NCI-H1048 (cell line): ENCODE data around the gene COPS6.
A peak's percentile ranks its signal among the peaks of the same experiment; 100 is the strongest.

Experiments
- DNase-seq: peaks from one replicate; lab custom pipeline; 2025; lab: John Stamatoyannopoulos, UW

The COPS6 gene

GRCh38 chr7:100102950-100103840 is 14.4 kb downstream of the COPS6 start:
- no peak for DNase-seq

GRCh38 chr7:100105534-100105933 is 16.8 kb downstream of the COPS6 start:
- no peak for DNase-seq

- no peak for DNase-seq
These were observed 17.9 kb downstream of the COPS6 start for GRCh38 chr7:100106633-100107032.

- no peak for DNase-seq
These were observed 18.5 kb downstream of the COPS6 start for GRCh38 chr7:100107125-100107737.

- DNase-seq: no peak
These were observed 19.1 kb downstream of the COPS6 start for GRCh38 chr7:100107890-100108289.

GRCh38 chr7:100109521-100110163 is 20.9 kb downstream of the COPS6 start:
- DNase-seq: no peak

GRCh38 chr7:100111156-100111555 is 22.4 kb downstream of the COPS6 start:
- DNase-seq: no peak

- DNase-seq: no peak
These were observed 23.1 kb downstream of the COPS6 start for GRCh38 chr7:100111914-100112313.

- DNase-seq: no peak
These were observed 26.3 kb downstream of the COPS6 start for GRCh38 chr7:100115026-100115425.

GRCh38 chr7:100118388-100119071 is 29.8 kb downstream of the COPS6 start:
- DNase-seq: no peak

GRCh38 chr7:100119072-100119969 is 30.6 kb downstream of the COPS6 start, which contains the start of the genes CNPY4 and TAF6:
TSS of gene CNPY4 (plus strand) at chr7:100119634. CDS start at chr7:100119745, 111 bp downstream.
TSS of gene TAF6 (minus strand) at chr7:100119358. CDS start at chr7:100114209, 5,149 bp downstream.
- DNase-seq: peak; percentile 90

GRCh38 chr7:100119970-100120732 is 31.4 kb downstream of the COPS6 start:
- no peak for DNase-seq

- DNase-seq: no peak
These were observed 31.9 kb downstream of the COPS6 start for GRCh38 chr7:100120733-100121036.

- DNase-seq: no peak
These were observed 33.3 kb downstream of the COPS6 start for GRCh38 chr7:100122067-100122466.

- no peak for DNase-seq
These were observed 33.8 kb downstream of the COPS6 start for GRCh38 chr7:100122568-100122967.

- DNase-seq: no peak
These were observed 35.8 kb downstream of the COPS6 start for GRCh38 chr7:100124301-100125230.

- no peak for DNase-seq
These were observed 37.6 kb downstream of the COPS6 start for GRCh38 chr7:100126239-100126930.

GRCh38 chr7:100126931-100127865 is 38.4 kb downstream of the COPS6 start, which contains the start of gene MBLAC1:
TSS of gene MBLAC1 (plus strand) at chr7:100126967. CDS start at chr7:100127396, 429 bp downstream.
- peak; percentile 80 for DNase-seq
